PC-9 (cell line): ENCODE results near the gene TLE1. TPM values are rescaled to one million over a fixed set of nuclear protein-coding genes. Genes with fewer than 3 reads are reported as not detected.

Experiments
- BruUV-seq: library from RNA; stranded (reverse); fragments of 400-500 nt; replicated peaks from 2 replicates; lab custom pipeline; 2021; lab: Mats Ljungman, UMichigan
- CTCF ChIA-PET: fragments of 300-600 bp; sonication (Branson Sonifier 250); formaldehyde crosslinking; loops from one replicate; lab custom pipeline; 2022; ENCODE audit warnings: antibody characterized with exemption; lab: Charles Lee
- POLR2A ChIA-PET: fragments of 300-600 bp; sonication (Branson Sonifier 250); formaldehyde crosslinking; loops from one replicate; lab custom pipeline; 2022; ENCODE audit warnings: antibody characterized with exemption; ENCODE audit not compliant: unreplicated experiment; lab: Charles Lee
- DNase-seq, 2 experiments: peaks; one replicate each; pipeline versions ENCODE4 v3.0.0 to v3.0.0-alpha.2; 2015 to 2022; ENCODE audit warnings: mixed read lengths in 1 of 2
- H2AFZ ChIP-seq: fragments of 200-600 bp; sonication (generic); 2 replicates; pipeline ENCODE4 v1.8.1; 2017; ENCODE audit warnings: antibody characterized with exemption
- H3F3A ChIP-seq: fragments of 200-600 bp; sonication (generic); 2 replicates; pipeline ENCODE4 v1.8.1; 2017; ENCODE audit warnings: antibody characterized with exemption, mild to moderate bottlenecking, low read depth; ENCODE audit not compliant: insufficient read depth
- H3K27ac ChIP-seq: fragments of 200-600 bp; sonication (generic); 2 replicates; pipeline ENCODE4 v1.6.1; 2016; ENCODE audit warnings: mixed run types
- H3K27me3 ChIP-seq: fragments of 200-600 bp; sonication (generic); 2 replicates; pipeline ENCODE4 v1.6.1; 2016; ENCODE audit warnings: low read depth, mixed run types; ENCODE audit not compliant: insufficient read depth
- H3K36me3 ChIP-seq: fragments of 200-600 bp; sonication (generic); 2 replicates; pipeline ENCODE4 v1.6.1; 2016; ENCODE audit warnings: low read depth, mixed run types
- H3K4me1 ChIP-seq: fragments of 200-600 bp; sonication (generic); replicated peaks from 2 replicates; pipeline ENCODE4 v1.6.1; 2016; ENCODE audit warnings: mixed run types; ENCODE audit not compliant: insufficient read depth
- H3K4me2 ChIP-seq: fragments of 200-600 bp; sonication (generic); 2 replicates; pipeline ENCODE4 v1.6.1; 2017; ENCODE audit warnings: mixed run types
- H3K4me3 ChIP-seq: fragments of 200-600 bp; sonication (generic); 2 replicates; pipeline ENCODE4 v1.6.1; 2016; ENCODE audit warnings: mixed run types
- H3K79me2 ChIP-seq: fragments of 200-600 bp; sonication (generic); 2 replicates; pipeline ENCODE4 v1.6.1; 2017; ENCODE audit warnings: low read depth, mixed run types
- H3K9me2 ChIP-seq: fragments of 200-600 bp; sonication (generic); 2 replicates; pipeline ENCODE4 v1.8.1; 2017; ENCODE audit warnings: mild to moderate bottlenecking; ENCODE audit not compliant: insufficient read depth
- H3K9me3 ChIP-seq: fragments of 200-600 bp; sonication (generic); 2 replicates; pipeline ENCODE4 v1.8.1; 2016; ENCODE audit warnings: low read depth; ENCODE audit not compliant: insufficient read depth
- H4K20me1 ChIP-seq: fragments of 200-600 bp; sonication (generic); 2 replicates; pipeline ENCODE4 v1.8.1; 2017; ENCODE audit not compliant: insufficient read depth
- CTCF ChIP-seq: fragments of 200-600 bp; sonication (generic); conservative IDR thresholded peaks from 2 replicates; pipeline ENCODE4 v1.6.1; 2017; ENCODE audit warnings: mixed run types, antibody characterized with exemption, mild to moderate bottlenecking, moderate library complexity
- EZH2 ChIP-seq: fragments of 200-600 bp; sonication (generic); IDR thresholded peaks from 2 replicates; pipeline ENCODE4 v1.8.0; 2017; ENCODE audit warnings: antibody characterized with exemption, low read depth
- intact Hi-C: fragments of 100-400 bp; cut with micrococcal nuclease; formaldehyde crosslinking; loops from one replicate; pipeline ENCODE4 v1.10.0; 2022; ENCODE audit not compliant: unreplicated experiment
- total RNA-seq: library from RNA; stranded (reverse); gene quantifications from 2 replicates; pipeline ENCODE4 v1.2.3, GENCODE V29; 2021

Gene TLE1
- total RNA-seq, 1 experiment from 2014 or later, result 80.9 TPM

GRCh38 chr9:81636255-81636599, 53.1 kb downstream of the TLE1 start:
- Histone ChIP-seq H3K27me3 (no peaks in the 10 kb centered on the region), H3K36me3 (peaks cover 26% of the 10 kb centered on the region), H3F3A (0 out of 2 replicates have a peak, but pooled peaks cover 4% of the 10 kb centered on the region), H4K20me1 (peaks cover 5% of the 10 kb centered on the region; the same call in 1 of the 2 replicates), H3K27ac (no peak overlapping the region), H3K4me2 (no peak overlapping the region), H3K4me3 (no peak overlapping the region), H3K79me2 (peaks cover 50% of the 10 kb centered on the region), H3K9me2 (no peaks in the 10 kb centered on the region), H2AFZ (no peak overlapping the region), H3K9me3 (no peaks in the 10 kb centered on the region), H3K4me1 (no peaks in the 10 kb centered on the region)
- BruUV-seq, result no TSS peak
- POLR2A ChIA-PET, result no interaction called here
- no peak for DNase-seq
- CTCF ChIA-PET, result no interaction called here
- intact Hi-C loops, result no loop called here
- TF ChIP-seq EZH2, result no peak
- no peak for TF ChIP-seq CTCF

GRCh38 chr9:81635521-81636254, 53.7 kb downstream of the TLE1 start:
- 0 out of 2 replicates have a peak, but pooled peaks cover 4% of the 10 kb centered on the region for H3F3A ChIP-seq
- POLR2A ChIA-PET, result no interaction called here
- no peaks in the 10 kb centered on the region for H3K27me3 ChIP-seq
- H3K4me1 ChIP-seq, result no peaks in the 10 kb centered on the region
- CTCF ChIA-PET, result no interaction called here
- peaks cover 52% of the 10 kb centered on the region for H3K79me2 ChIP-seq
- H3K4me2 ChIP-seq, result no peak overlapping the region
- no peak overlapping the region for H2AFZ ChIP-seq
- H4K20me1 ChIP-seq, result peaks cover 5% of the 10 kb centered on the region; the same call in 1 of the 2 replicates
- no peak for DNase-seq
- intact Hi-C loops, result no loop called here
- H3K27ac ChIP-seq, result no peak overlapping the region
- peaks cover 30% of the 10 kb centered on the region for H3K36me3 ChIP-seq
- TF ChIP-seq EZH2 (no peak), CTCF (no peak)
- H3K9me3 ChIP-seq, result no peaks in the 10 kb centered on the region
- H3K4me3 ChIP-seq, result no peak overlapping the region
- BruUV-seq, result no TSS peak
- H3K9me2 ChIP-seq, result no peaks in the 10 kb centered on the region

- Histone ChIP-seq H3K9me3 (no peaks in the 10 kb centered on the region), H4K20me1 (peaks cover 3% of the 10 kb centered on the region; the same call in 1 of the 2 replicates), H3K4me2 (no peak overlapping the region), H3K79me2 (peaks cover 45% of the 10 kb centered on the region), H3K27ac (no peak overlapping the region), H3K4me3 (no peak overlapping the region), H3K4me1 (no peaks in the 10 kb centered on the region), H2AFZ (no peak overlapping the region), H3K36me3 (peaks cover 31% of the 10 kb centered on the region), H3K9me2 (no peaks in the 10 kb centered on the region), H3F3A (0 out of 2 replicates have a peak, but pooled peaks cover 4% of the 10 kb centered on the region), H3K27me3 (no peaks in the 10 kb centered on the region)
- no peak for DNase-seq
- CTCF ChIA-PET, result no interaction called here
- no peak for TF ChIP-seq EZH2
- TF ChIP-seq CTCF, result no peak
- POLR2A ChIA-PET, result no interaction called here
- intact Hi-C loops, result no loop called here
- no TSS peak for BruUV-seq
These were observed 54.3 kb downstream of the TLE1 start for GRCh38 chr9:81634915-81635516.
